GM12891 (cell line): ENCODE data around the gene RFFL.
"Not testable (repeated sequence)": the region's sequence is repeated elsewhere in the genome, so short reads cannot be mapped to it uniquely, and the experiment has no call there.

Source experiments
- DNase-seq: peaks from one replicate; pipeline ENCODE4 v3.0.0; 2011; ENCODE audit warnings: low spot score; ENCODE audit not compliant: insufficient read length
- FAIRE-seq: peaks from 2 replicates; lab custom pipeline; 2011; peaks lifted over from hg19 to GRCh38; lab: Jason Lieb, UNC
- PAX5 ChIP-seq: IDR thresholded peaks from 2 replicates; pipeline ENCODE4 v1.6.1; 2011; ENCODE audit warnings: low read length, moderate library complexity, mild to moderate bottlenecking; ENCODE audit not compliant: insufficient read depth, severe bottlenecking
- POLR2A ChIP-seq: IDR thresholded peaks from 2 replicates; pipeline ENCODE4 v1.6.1; 2011; ENCODE audit warnings: low read depth, low read length, control low read depth
- POLR2AphosphoS5 ChIP-seq: IDR thresholded peaks from 2 replicates; pipeline ENCODE4 v1.6.1; 2011; ENCODE audit warnings: low read depth, low read length, control low read depth
- POU2F2 ChIP-seq: IDR thresholded peaks from 2 replicates; pipeline ENCODE4 v1.6.1; 2011; ENCODE audit warnings: low read depth, mild to moderate bottlenecking, control low read depth, low read length, moderate library complexity
- SPI1 ChIP-seq: IDR thresholded peaks from 2 replicates; pipeline ENCODE4 v1.6.1; 2011; ENCODE audit warnings: low read depth, low read length, control low read depth
- TAF1 ChIP-seq: IDR thresholded peaks from 2 replicates; pipeline ENCODE4 v1.6.1; 2011; ENCODE audit warnings: low read depth, low read length, control low read depth

RFFL gene

DNA sequence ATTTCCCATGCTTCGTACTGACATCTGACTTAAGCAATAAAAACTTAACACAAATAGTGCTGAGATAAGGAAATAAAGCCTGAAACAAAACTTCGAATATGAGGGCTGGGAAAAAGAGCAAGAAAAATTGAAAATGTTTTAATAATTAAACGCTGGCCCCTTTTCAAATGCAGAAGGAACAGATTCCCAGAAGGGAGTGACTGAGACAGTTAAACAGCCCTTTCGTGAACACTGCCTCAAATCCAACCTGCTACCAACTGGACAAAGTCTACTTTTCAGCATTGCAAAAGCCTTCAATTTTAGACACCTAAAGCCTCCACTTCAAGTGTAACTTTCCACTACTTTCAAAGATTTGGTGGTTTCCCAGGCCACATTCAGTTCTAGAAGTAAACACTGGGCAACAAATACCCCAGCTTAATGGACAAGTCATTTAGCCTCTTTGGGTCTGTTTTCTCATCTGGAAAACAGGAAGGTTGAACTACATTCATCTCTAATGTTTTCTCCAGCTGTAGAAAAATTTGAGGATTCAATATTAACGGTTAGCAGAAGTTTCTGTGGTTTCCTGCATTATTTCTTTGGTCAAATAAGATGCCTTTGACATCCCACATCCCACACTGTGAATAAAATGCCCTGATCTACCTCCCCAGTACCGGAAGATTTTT is 11.8 kb downstream of the RFFL start:
- no peak for DNase-seq
- peak; percentile 55 for FAIRE-seq
- TF ChIP-seq POLR2AphosphoS5 (peak; percentile 12; the same call in 1 of the 2 replicates), TAF1 (no peak)

DNA sequence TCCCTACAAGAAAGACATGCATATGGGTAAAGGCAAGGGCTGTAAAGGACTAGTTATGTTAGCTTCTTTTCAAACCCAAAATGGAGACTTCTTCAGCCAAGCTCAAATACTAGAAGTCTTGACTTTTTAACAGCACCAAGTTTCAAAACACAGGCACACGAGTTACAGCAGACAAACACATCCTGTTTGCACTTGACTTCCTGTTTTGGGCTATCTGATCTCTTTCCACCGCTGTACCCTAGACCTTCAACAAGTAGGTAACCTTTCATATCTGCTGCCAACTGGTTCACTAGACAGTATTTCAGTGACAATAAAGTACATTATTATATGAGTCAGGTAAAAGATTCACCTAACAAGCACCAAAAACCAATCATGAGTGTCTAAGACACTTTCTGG is 12.3 kb downstream of the RFFL start:
- FAIRE-seq, result peak; percentile 85
- DNase-seq, result peak; percentile 26
- TF ChIP-seq POLR2AphosphoS5, result no peak
- TF ChIP-seq POU2F2, result no peak
- no peak for TF ChIP-seq TAF1
- TF ChIP-seq PAX5, result no peak
- peak; percentile 39; the same call in 1 of the 2 replicates for TF ChIP-seq POLR2A
- TF ChIP-seq SPI1, result peak; percentile 92

DNA sequence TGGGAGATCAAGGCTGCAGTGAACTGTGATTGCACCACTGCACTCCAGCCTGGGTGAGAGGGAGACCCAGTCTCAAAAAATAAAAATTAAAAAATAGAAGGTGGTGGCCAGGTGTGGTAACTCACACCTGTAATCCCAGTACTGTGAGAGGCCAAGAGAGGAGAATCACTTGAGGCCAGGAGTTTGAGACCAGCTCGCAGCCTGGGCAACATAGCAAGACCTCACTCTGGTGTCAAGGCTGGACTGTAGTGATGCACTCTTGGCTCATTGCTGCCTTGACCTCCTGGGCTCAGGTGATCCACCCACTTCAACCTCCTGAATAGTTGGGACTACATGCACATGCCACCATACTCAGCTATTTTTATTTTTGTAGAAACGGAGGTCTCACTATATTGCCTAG is 13.3 kb downstream of the RFFL start:
- TF ChIP-seq POU2F2 (no peak), POLR2AphosphoS5 (no peak), TAF1 (no peak), POLR2A (no peak), PAX5 (no peak), SPI1 (no peak)
- FAIRE-seq (no peak), DNase-seq (no peak)

DNA sequence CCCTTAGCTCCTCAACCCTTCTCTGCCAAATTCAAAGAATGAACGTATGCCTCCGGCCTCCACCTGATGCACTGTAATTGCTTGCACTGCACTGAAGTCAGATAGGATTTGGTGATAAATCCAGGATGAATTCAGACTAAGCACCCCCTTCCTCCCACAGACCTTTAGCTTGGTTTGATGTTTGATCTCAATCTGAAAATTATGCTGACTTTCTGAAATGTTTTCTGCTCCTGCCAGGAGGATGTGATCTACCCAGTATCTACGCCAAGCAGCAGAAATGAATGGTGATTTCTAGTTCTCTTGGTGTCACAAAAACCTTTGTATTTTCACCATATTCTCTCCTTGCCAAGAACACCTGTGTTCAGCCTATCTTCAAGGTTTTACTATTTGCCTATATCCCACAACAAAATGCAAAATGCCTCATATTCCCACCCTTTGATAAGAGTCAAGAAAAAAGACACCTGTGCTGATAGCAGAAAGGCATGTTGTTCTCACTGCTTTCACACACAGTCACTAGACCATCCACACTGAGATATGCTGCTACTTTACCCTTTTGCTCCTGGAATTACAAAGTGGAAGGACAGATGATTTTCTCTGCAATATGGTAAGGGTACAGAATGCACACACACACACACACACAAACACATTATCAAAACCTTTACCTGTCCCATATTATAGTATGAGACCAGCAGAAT is 14.7 kb downstream of the RFFL start:
- DNase-seq (no peak), FAIRE-seq (no peak)
- TF ChIP-seq POLR2AphosphoS5 (no peak), SPI1 (no peak), POLR2A (no peak), PAX5 (no peak), TAF1 (no peak), POU2F2 (no peak)

DNA sequence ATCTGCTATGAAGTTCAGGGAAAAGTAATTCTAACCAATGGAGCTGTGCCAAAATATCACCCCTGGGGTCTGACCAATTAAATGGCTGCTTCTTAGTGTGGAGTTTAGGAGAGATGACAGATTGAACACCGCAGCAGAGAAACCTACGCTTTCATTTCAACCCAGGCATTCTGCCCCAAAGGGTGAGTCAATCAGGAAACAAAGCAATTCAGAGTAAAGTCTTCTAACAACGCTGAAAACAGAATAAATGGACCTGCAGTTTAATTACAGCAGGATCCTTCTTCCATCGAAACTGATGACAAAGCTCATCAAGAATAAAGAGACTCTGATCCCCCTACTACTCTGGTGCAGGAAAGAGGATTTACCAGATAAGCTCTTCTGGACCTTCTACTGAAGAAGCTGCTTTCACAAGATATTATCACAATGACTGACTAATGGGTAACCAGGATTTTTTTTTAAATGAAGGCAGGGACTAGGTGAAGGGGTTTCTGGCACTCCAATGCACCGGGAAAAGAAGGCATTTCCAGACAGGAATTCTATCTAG is 16.7 kb downstream of the RFFL start:
- DNase-seq (peak; percentile 53), FAIRE-seq (peak; percentile 66)
- TF ChIP-seq PAX5 (no peak), TAF1 (peak; percentile 87), POLR2A (peak; percentile 85), POU2F2 (no peak), POLR2AphosphoS5 (peak; percentile 89)

DNA sequence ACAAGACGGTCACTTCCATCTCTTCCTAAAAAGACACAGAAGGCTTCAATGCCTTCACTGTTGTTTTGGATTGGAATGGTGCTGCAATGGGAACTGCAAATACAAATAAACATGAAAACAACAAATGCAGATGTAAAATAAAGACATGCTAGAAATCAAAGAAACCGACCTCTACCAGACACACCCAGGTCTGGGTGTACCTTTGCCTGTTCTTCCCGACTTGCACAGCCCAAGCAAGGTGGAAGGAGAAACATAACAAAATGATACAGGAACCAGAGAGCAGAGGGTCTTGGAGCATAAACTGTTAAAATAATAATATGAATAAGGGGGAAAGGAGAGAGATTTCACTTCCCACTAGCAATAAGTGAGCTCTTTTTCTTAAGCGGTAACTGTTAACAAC is 17.3 kb downstream of the RFFL start:
- FAIRE-seq, result no peak

DNA sequence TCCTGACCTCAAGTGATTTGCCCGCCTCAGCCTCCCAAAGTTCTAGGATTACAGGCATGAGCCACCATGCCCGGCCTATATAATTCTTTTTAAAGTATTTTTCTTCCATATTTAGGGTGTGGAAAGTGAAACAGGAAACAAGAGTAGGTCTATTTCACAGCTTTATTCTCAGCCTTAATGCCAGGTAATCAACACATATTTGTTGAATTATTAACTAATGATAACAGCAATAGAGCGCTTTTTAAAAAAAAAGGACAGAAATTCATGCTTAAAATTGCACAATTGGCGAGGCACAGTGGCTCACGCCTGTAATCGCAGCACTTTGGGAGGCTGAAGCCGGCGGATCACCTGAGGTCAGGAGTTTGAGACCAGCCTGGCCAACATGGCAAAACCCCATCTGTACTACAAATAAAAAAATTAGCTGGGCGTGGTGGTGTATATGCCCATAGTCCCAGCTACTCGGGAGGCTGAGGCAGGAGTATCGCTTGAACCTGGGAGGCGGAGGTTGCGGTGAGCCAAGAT is 18.0 kb downstream of the RFFL start:
- DNase-seq, FAIRE-seq: not testable (repeated sequence)

More for the DNA sequence above, 17.3 kb downstream of the RFFL start:
- TF ChIP-seq SPI1 (peak; percentile 37; the same call in 1 of the 2 replicates), TAF1 (no peak), POLR2AphosphoS5 (no peak), POU2F2 (no peak)
- DNase-seq, result no peak

DNA sequence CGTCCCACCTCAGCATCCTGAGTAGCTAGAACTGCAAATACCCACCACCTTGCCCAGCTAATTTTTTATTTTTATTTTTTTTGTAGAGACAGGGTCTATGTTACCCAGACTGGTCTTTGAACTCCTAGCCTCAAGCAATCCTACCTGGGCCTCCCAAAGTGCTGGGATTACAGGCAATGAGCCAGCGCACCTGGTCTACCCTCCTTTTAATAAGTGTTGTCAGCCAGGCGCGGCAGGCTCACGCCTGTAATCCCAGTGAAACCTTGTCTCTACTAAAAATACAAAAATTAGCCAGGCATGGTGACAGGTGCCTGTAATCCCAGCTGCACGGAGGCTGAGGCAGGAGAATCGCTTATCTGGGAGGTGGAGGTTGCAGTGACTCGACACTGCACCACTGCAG is 19.3 kb downstream of the RFFL start:
- DNase-seq, result no peak

DNA sequence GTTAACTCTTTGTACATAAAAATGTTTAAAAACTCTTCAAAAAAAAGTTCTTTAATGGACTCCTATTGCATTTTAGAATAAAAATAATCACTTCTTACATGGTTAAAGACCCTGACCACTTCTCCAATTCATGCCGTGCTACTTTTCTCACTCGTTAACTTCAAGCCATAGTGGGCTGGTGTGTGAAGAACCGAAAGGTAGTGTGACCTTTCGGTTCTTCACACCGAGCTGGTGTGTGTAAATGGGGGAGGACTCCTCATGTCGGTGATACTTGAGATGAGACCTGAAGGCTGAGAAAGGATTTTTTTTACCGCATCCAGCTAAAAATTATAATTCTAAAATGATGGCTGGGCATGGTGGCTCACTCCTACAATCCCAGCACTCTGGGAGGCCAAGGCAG is 22.1 kb downstream of the RFFL start:
- DNase-seq (peak; percentile 39), FAIRE-seq (peak; percentile 94)
- TF ChIP-seq PAX5, result no peak
- TF ChIP-seq POLR2A, result no peak
- TF ChIP-seq TAF1, result no peak
- TF ChIP-seq SPI1, result peak; percentile 91

More for the DNA sequence above, 19.3 kb downstream of the RFFL start:
- no peak for FAIRE-seq
- TF ChIP-seq SPI1 (no peak), PAX5 (no peak), POU2F2 (no peak), POLR2AphosphoS5 (no peak), TAF1 (no peak), POLR2A (no peak)
